A673 (cell line): Measurements from ENCODE around the gene SLC8A3.

ENCODE experiments used
- CTCF ChIP-seq: fragments of 300-800, 200-600 bp; sonication (generic); conservative IDR thresholded peaks from 2 replicates; pipeline ENCODE4 v1.5.1; 2017; ENCODE audit warnings: low read depth, mild to moderate bottlenecking, antibody characterized with exemption, low read length, moderate library complexity, mixed read lengths
- EZH2 ChIP-seq: fragments of 200-600 bp; sonication (generic); IDR thresholded peaks from 2 replicates; pipeline ENCODE4 v1.6.1; 2017; ENCODE audit warnings: borderline replicate concordance, low read depth, mild to moderate bottlenecking, mixed read lengths, antibody characterized with exemption, low read length; ENCODE audit not compliant: poor library complexity, severe bottlenecking

DNA sequence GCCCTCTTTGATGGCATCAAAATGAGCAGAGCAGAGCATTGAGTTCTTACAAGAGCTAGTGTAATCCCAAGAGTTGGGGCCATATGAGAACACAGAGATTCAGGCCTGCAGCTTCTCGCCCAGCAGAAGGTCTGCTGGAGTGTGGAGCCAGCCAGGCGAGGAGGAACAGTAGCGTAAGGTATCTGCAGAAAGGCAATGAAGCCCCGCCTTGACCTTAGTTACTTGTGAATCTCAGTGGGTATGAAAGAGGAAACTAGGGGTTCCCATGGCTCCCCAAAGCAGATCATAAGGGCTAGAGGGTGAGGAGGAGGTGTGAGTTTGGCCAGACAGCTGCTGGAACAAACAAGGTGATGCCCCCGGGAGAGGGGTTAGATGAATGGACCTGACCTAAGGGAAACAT is 49.4 kb downstream of the SLC8A3 start:
- TF ChIP-seq CTCF = no peak
- no peak for TF ChIP-seq EZH2
